NCI-H2029 treated with DMSO at 0.1 percent for 48 hours (cell line): ENCODE measurements around the gene ELMOD2.

ENCODE experiments used
- DNase-seq: peaks from one replicate; lab custom pipeline; 2025; lab: John Stamatoyannopoulos, UW

The ELMOD2 gene

GRCh38 chr4:140581078-140581477 lies 57.1 kb downstream of the ELMOD2 start:
- DNase-seq: no peak

GRCh38 chr4:140584439-140584838 lies 60.5 kb downstream of the ELMOD2 start:
- DNase-seq: no peak

DNA sequence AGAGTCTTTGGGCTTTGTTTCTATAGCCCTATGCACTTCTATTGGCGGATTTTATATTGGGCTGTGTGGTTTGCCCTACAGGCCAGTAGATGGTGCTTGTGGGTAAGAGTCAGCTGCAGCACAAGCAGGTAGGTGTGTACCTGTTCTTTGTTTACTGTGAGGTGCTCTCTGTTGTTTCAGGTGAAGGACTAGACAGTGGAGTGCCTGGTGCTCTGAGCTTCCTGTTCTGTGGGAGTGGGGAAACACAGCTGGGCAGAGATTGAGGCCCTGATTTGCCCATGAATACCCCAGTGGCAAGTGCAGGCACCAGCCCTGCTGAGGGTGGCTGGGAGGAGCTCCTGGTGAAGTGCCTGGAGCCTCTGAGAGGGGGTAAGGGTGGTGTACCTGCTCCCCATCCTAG lies 71.1 kb downstream of the ELMOD2 start:
- peak; percentile 90 for DNase-seq

DNA sequence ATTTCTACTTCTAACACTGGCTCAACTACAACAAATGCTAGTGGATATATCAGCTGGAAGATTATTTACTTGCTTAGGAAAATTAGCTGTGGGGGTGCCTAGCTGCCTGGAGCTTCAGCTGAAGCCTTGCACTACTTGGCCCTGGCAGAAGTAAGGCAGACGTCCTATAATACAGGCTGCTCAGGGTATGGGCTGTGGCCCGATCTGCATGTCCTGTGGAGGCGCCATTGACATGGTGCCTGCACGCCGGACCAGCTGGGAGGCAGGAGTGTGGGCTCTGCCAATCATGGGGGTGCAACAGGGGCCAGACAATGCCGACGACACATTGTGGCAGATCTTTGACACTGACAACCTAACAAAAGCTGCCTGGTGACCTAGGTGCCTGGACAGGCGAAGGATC lies 76.4 kb downstream of the ELMOD2 start:
- no peak for DNase-seq

DNA sequence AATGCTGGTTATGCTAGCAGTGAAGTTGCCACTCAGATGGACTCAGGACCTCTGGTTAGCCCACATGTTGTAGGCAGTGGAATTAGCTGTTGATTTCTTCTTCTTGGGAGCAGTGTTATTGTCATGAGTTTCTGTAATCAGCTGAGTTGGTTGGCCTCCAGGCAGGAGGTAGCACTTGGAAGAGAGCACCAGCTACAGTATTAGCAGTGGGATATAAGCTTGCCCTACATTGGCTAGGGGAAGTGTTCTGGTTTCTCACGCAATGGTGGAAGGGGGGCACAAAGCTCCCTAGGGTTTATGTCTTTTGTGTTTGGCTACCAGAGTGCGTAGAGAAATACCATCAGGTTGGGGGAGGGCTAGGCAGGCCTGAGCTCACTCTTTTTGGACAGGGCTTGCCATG lies 78.7 kb downstream of the ELMOD2 start:
- DNase-seq: no peak

GRCh38 chr4:140603286-140603685 lies 79.3 kb downstream of the ELMOD2 start:
- no peak for DNase-seq
